Cardiac fibroblast (primary cell): ENCODE measurements around the gene ZNF506.
"Not testable (repeated sequence)": the region's sequence is repeated elsewhere in the genome, so short reads cannot be mapped to it uniquely, and the experiment has no call there.

ENCODE experiments used
- DNase-seq, 2 donors: peaks; one replicate each; pipeline versions ENCODE4 v3.0.0 to v3.0.0-alpha.2; 2010; ENCODE audit warnings: low read depth in 2 of 2
- H3K4me3 ChIP-seq, 2 donors: replicated peaks in 1 of 2; 1 replicate in 1 of 2; 2 replicates in 1 of 2; pipeline ENCODE4 v1.5.1; 2011; ENCODE audit warnings: low read depth in 2 of 2, low read length in 2 of 2, mild to moderate bottlenecking in 2 of 2, moderate library complexity in 1 of 2
- CTCF ChIP-seq: IDR thresholded peaks from one replicate; pipeline ENCODE4 v1.5.1; 2011; ENCODE audit warnings: low read depth, mild to moderate bottlenecking, low read length, inconsistent platforms

ZNF506 gene

GRCh38 chr19:19817357-19817756 lies 4.2 kb downstream of the ZNF506 start:
- no peak for DNase-seq
- no peak overlapping the region for H3K4me3 ChIP-seq

GRCh38 chr19:19816679-19817078 lies 4.9 kb downstream of the ZNF506 start:
- DNase-seq = no peak
- no peak overlapping the region for H3K4me3 ChIP-seq
- TF ChIP-seq CTCF = no peak

More at GRCh38 chr19:19817357-19817756, 4.2 kb downstream of the ZNF506 start:
- no peak for TF ChIP-seq CTCF

- not testable (repeated sequence) for DNase-seq, H3K4me3 ChIP-seq
These were observed 9.6 kb downstream of the ZNF506 start for GRCh38 chr19:19811999-19812398.

GRCh38 chr19:19805480-19805879 lies 16.1 kb downstream of the ZNF506 start:
- DNase-seq = no peak
- TF ChIP-seq CTCF = no peak
- H3K4me3 ChIP-seq = no peak overlapping the region

GRCh38 chr19:19788015-19788414 lies 33.5 kb downstream of the ZNF506 start:
- no peak for TF ChIP-seq CTCF
- no peak overlapping the region for H3K4me3 ChIP-seq
- no peak for DNase-seq

- not testable (repeated sequence) for H3K4me3 ChIP-seq, DNase-seq
These were observed 36.1 kb downstream of the ZNF506 start for GRCh38 chr19:19785476-19785875.

- TF ChIP-seq CTCF = no peak
- no peak overlapping the region for H3K4me3 ChIP-seq
- peak in 1 of 2 donors; percentile 41 for DNase-seq
These were observed 38.8 kb downstream of the ZNF506 start for GRCh38 chr19:19782783-19783182.

GRCh38 chr19:19781791-19782190 lies 39.8 kb downstream of the ZNF506 start:
- DNase-seq, H3K4me3 ChIP-seq: not testable (repeated sequence)

GRCh38 chr19:19778666-19779065 lies 42.9 kb downstream of the ZNF506 start:
- H3K4me3 ChIP-seq = no peak overlapping the region
- TF ChIP-seq CTCF = no peak
- no peak for DNase-seq
